Type B pancreatic cell (in vitro differentiated cells): ENCODE data around the gene NR3C1. TPM values are rescaled to one million over a fixed set of nuclear protein-coding genes. Genes with fewer than 3 reads are reported as not detected.
"Not testable (repeated sequence)": the region's sequence is repeated elsewhere in the genome, so short reads cannot be mapped to it uniquely, and the experiment has no call there.

ENCODE experiments used
- DNase-seq: peaks from one replicate; pipeline ENCODE4 v3.0.0; 2021; ENCODE audit warnings: mixed read lengths; ENCODE audit not compliant: unreplicated experiment; ENCODE audit errors: extremely low spot score
- H3K27ac Mint-ChIP-seq: 2 replicates; pipeline ENCODE4 v1.8.0; 2021; ENCODE audit warnings: mild to moderate bottlenecking, mixed read lengths
- H3K27me3 Mint-ChIP-seq: 2 replicates; pipeline ENCODE4 v1.8.0; 2021; ENCODE audit warnings: mixed read lengths
- H3K36me3 Mint-ChIP-seq: 2 replicates; pipeline ENCODE4 v1.8.0; 2021; ENCODE audit warnings: mixed read lengths
- H3K4me1 Mint-ChIP-seq: one replicate; pipeline ENCODE4 v1.8.0; 2021; ENCODE audit warnings: mixed read lengths; ENCODE audit not compliant: unreplicated experiment
- H3K4me3 Mint-ChIP-seq: 2 replicates; pipeline ENCODE4 v1.8.0; 2021; ENCODE audit warnings: mild to moderate bottlenecking, mixed read lengths
- H3K9me3 Mint-ChIP-seq: 2 replicates; pipeline ENCODE4 v1.8.0; 2021; ENCODE audit warnings: mixed read lengths
- CTCF ChIP-seq: fragments of 200-600 bp; sonication (generic); conservative IDR thresholded peaks from 2 replicates; pipeline ENCODE4 v1.5.0; 2021; ENCODE audit warnings: antibody characterized with exemption, mild to moderate bottlenecking
- total RNA-seq: library from RNA; stranded (reverse); gene quantifications from 2 replicates; pipeline ENCODE4 v1.2.1, GENCODE V29; 2021; ENCODE audit warnings: low replicate concordance

NR3C1 gene
- total RNA-seq, 1 donor from 2014 or later, result 94.0 TPM

GRCh38 chr5:143337946-143338345 is 65.5 kb downstream of the NR3C1 start:
- no peak overlapping the region for H3K27ac Mint-ChIP-seq
- peaks cover 16% of the 10 kb centered on the region for H3K36me3 Mint-ChIP-seq
- no peaks in the 10 kb centered on the region for H3K27me3 Mint-ChIP-seq
- H3K4me3 Mint-ChIP-seq, result no peak overlapping the region
- H3K9me3 Mint-ChIP-seq, result no peaks in the 10 kb centered on the region
- DNase-seq, result no peak
- no peak for TF ChIP-seq CTCF
- peaks cover 8% of the 10 kb centered on the region for H3K4me1 Mint-ChIP-seq

GRCh38 chr5:143336485-143336884 is 67.0 kb downstream of the NR3C1 start:
- H3K4me1 Mint-ChIP-seq, result peaks cover 5% of the 10 kb centered on the region
- DNase-seq, result no peak
- TF ChIP-seq CTCF, result no peak
- peaks cover 16% of the 10 kb centered on the region for H3K36me3 Mint-ChIP-seq
- H3K27me3 Mint-ChIP-seq, result no peaks in the 10 kb centered on the region
- H3K27ac Mint-ChIP-seq, result no peak overlapping the region
- no peaks in the 10 kb centered on the region for H3K9me3 Mint-ChIP-seq
- H3K4me3 Mint-ChIP-seq, result no peak overlapping the region

GRCh38 chr5:143334903-143335302 is 68.6 kb downstream of the NR3C1 start:
- DNase-seq, result no peak
- TF ChIP-seq CTCF, result no peak
- no peaks in the 10 kb centered on the region for H3K27me3 Mint-ChIP-seq
- no peaks in the 10 kb centered on the region for H3K4me1 Mint-ChIP-seq
- H3K27ac Mint-ChIP-seq, result no peak overlapping the region
- H3K36me3 Mint-ChIP-seq, result peaks cover 13% of the 10 kb centered on the region
- no peaks in the 10 kb centered on the region for H3K9me3 Mint-ChIP-seq
- H3K4me3 Mint-ChIP-seq, result no peak overlapping the region

GRCh38 chr5:143334380-143334779 is 69.1 kb downstream of the NR3C1 start:
- not testable (repeated sequence) for H3K4me1 Mint-ChIP-seq, DNase-seq, H3K4me3 Mint-ChIP-seq, H3K27me3 Mint-ChIP-seq, H3K9me3 Mint-ChIP-seq, H3K27ac Mint-ChIP-seq
- peaks cover 13% of the 10 kb centered on the region for H3K36me3 Mint-ChIP-seq

GRCh38 chr5:143331956-143332355 is 71.5 kb downstream of the NR3C1 start:
- H3K36me3 Mint-ChIP-seq, result peaks cover 28% of the 10 kb centered on the region
- H3K9me3 Mint-ChIP-seq, result no peaks in the 10 kb centered on the region
- DNase-seq, result no peak
- no peaks in the 10 kb centered on the region for H3K27me3 Mint-ChIP-seq
- no peak for TF ChIP-seq CTCF
- no peak overlapping the region for H3K4me3 Mint-ChIP-seq
- no peak overlapping the region for H3K27ac Mint-ChIP-seq
- peaks cover 4% of the 10 kb centered on the region for H3K4me1 Mint-ChIP-seq

GRCh38 chr5:143329843-143330242 is 73.6 kb downstream of the NR3C1 start:
- Mint-ChIP-seq H3K27me3 (no peaks in the 10 kb centered on the region), H3K4me1 (peaks cover 5% of the 10 kb centered on the region), H3K9me3 (no peaks in the 10 kb centered on the region), H3K27ac (no peak overlapping the region), H3K4me3 (no peak overlapping the region), H3K36me3 (peaks cover 28% of the 10 kb centered on the region)
- no peak for TF ChIP-seq CTCF
- no peak for DNase-seq
